ENCODE data around the gene ARHGAP32. TPM values are rescaled to one million over a fixed set of nuclear protein-coding genes. Genes with fewer than 3 reads are reported as not detected.

ARHGAP32 gene
- total RNA-seq = 4.4 and 5.1 TPM in 2 replicates

GRCh38 chr11:129192150-129192549, at the start of gene ARHGAP32:
ARHGAP32 (minus strand) TSS chr11:129192325; CDS start chr11:129192198, 127 bp downstream.
- intact Hi-C loops (cut with micrococcal nuclease) = no loop called here

- intact Hi-C loops (cut with micrococcal nuclease) = no loop called here
Measured at GRCh38 chr11:129239207-129239606, 47.1 kb upstream of the ARHGAP32 start.

GRCh38 chr11:129237880-129238638, 45.9 kb upstream of the ARHGAP32 start:
- intact Hi-C loops (cut with micrococcal nuclease) = no loop called here

- intact Hi-C loops (cut with micrococcal nuclease) = no loop called here
Measured at GRCh38 chr11:129237456-129237855, 45.3 kb upstream of the ARHGAP32 start.

GRCh38 chr11:129236850-129237249, 44.7 kb upstream of the ARHGAP32 start:
- intact Hi-C loops (cut with micrococcal nuclease) = no loop called here

GRCh38 chr11:129234978-129235377, 42.9 kb upstream of the ARHGAP32 start:
- intact Hi-C loops (cut with micrococcal nuclease) = no loop called here

- intact Hi-C loops (cut with micrococcal nuclease) = loop anchor here (2.0 kb wide), 1 partner anchor 103 kb away; no protein-coding TSS in a partner anchor
Measured at GRCh38 chr11:129230006-129230405, 37.9 kb upstream of the ARHGAP32 start.

GRCh38 chr11:129226207-129226798, 34.2 kb upstream of the ARHGAP32 start:
- intact Hi-C loops (cut with micrococcal nuclease) = no loop called here

- intact Hi-C loops (cut with micrococcal nuclease) = no loop called here
Measured at GRCh38 chr11:129225190-129225589, 33.1 kb upstream of the ARHGAP32 start.

GRCh38 chr11:129224538-129224937, 32.4 kb upstream of the ARHGAP32 start:
- intact Hi-C loops (cut with micrococcal nuclease) = no loop called here

GRCh38 chr11:129223701-129224149, 31.6 kb upstream of the ARHGAP32 start:
- intact Hi-C loops (cut with micrococcal nuclease) = no loop called here

- intact Hi-C loops (cut with micrococcal nuclease) = no loop called here
Measured at GRCh38 chr11:129223260-129223659, 31.1 kb upstream of the ARHGAP32 start.

GRCh38 chr11:129222158-129222557, 30.0 kb upstream of the ARHGAP32 start:
- intact Hi-C loops (cut with micrococcal nuclease) = no loop called here

- intact Hi-C loops (cut with micrococcal nuclease) = loop anchor here (10.0 kb wide), 1 partner anchor 1361 kb away; no protein-coding TSS in a partner anchor
Measured at GRCh38 chr11:129215506-129216245, 23.6 kb upstream of the ARHGAP32 start.

GRCh38 chr11:129214710-129215295, 22.7 kb upstream of the ARHGAP32 start:
- intact Hi-C loops (cut with micrococcal nuclease) = loop anchor here (10.0 kb wide), 1 partner anchor 1360 kb away; no protein-coding TSS in a partner anchor

GRCh38 chr11:129213261-129213660, 21.1 kb upstream of the ARHGAP32 start:
- intact Hi-C loops (cut with micrococcal nuclease) = loop anchor here (10.0 kb wide), 1 partner anchor 1358 kb away; no protein-coding TSS in a partner anchor

- intact Hi-C loops (cut with micrococcal nuclease) = loop anchor here (10.0 kb wide), 1 partner anchor 1357 kb away; no protein-coding TSS in a partner anchor
Measured at GRCh38 chr11:129211397-129211796, 19.3 kb upstream of the ARHGAP32 start.

- intact Hi-C loops (cut with micrococcal nuclease) = loop anchor here (10.0 kb wide), 1 partner anchor 1356 kb away; no protein-coding TSS in a partner anchor
Measured at GRCh38 chr11:129210831-129211181, 18.7 kb upstream of the ARHGAP32 start.

GRCh38 chr11:129209891-129210830, 18.0 kb upstream of the ARHGAP32 start:
- intact Hi-C loops (cut with micrococcal nuclease) = loop anchor here (10.0 kb wide), 1 partner anchor 1355 kb away; no protein-coding TSS in a partner anchor

- intact Hi-C loops (cut with micrococcal nuclease) = no loop called here
Measured at GRCh38 chr11:129208863-129209262, 16.7 kb upstream of the ARHGAP32 start.

Measured in T-helper 2 cell treated with Interferon-gamma antibody and Interleukin-4, amounts not matched to agents 100 ng/mL and 5 ng/mL, for 36 hours (primary cell).